Small intestine (tissue), 7 donors: Measurements from ENCODE around the gene MYH11. TPM values are rescaled to one million over a fixed set of nuclear protein-coding genes. Genes with fewer than 3 reads are reported as not detected.

Experiments used
- DNase-seq, 2 donors: peaks; one replicate each; pipeline versions ENCODE4 v3.0.0 to v3.0.0-alpha.2; 2013
- FAIRE-seq: peaks from 2 replicates; lab custom pipeline; 2012; peaks lifted over from hg19 to GRCh38; lab: Jason Lieb, UNC
- H3K27ac ChIP-seq, 3 donors: one replicate each; pipeline ENCODE4 v1.5.1; 2013; ENCODE audit warnings: low read length in 2 of 3, mild to moderate bottlenecking in 2 of 3, control low read depth in 1 of 3, inconsistent platforms in 1 of 3, low read depth in 1 of 3, moderate library complexity in 1 of 3
- H3K27me3 ChIP-seq, 3 donors: one replicate each; pipeline ENCODE4 v1.6.1; 2013; ENCODE audit warnings: low read length in 3 of 3, inconsistent platforms in 1 of 3; ENCODE audit not compliant: control insufficient read depth in 3 of 3, insufficient read depth in 3 of 3
- H3K36me3 ChIP-seq, 3 donors: one replicate each; pipeline ENCODE4 v1.6.1; 2013; ENCODE audit warnings: low read length in 3 of 3, inconsistent platforms in 1 of 3, low read depth in 1 of 3, mild to moderate bottlenecking in 1 of 3, moderate library complexity in 1 of 3; ENCODE audit not compliant: control insufficient read depth in 3 of 3, insufficient read depth in 2 of 3
- H3K4me1 ChIP-seq, 3 donors: one replicate each; pipeline ENCODE4 v1.6.1; 2013; ENCODE audit warnings: low read length in 2 of 3, inconsistent platforms in 1 of 3, low read depth in 1 of 3, mild to moderate bottlenecking in 1 of 3, moderate library complexity in 1 of 3; ENCODE audit not compliant: control insufficient read depth in 3 of 3, insufficient read depth in 2 of 3
- H3K4me3 ChIP-seq, 3 donors: one replicate each; pipeline ENCODE4 v1.5.1; 2013; ENCODE audit warnings: low read length in 3 of 3, control low read depth in 1 of 3, inconsistent platforms in 1 of 3, low read depth in 1 of 3, mild to moderate bottlenecking in 1 of 3, moderate library complexity in 1 of 3
- H3K9me3 ChIP-seq, 2 donors: one replicate each; pipeline ENCODE4 v1.6.1; 2013; ENCODE audit warnings: low read depth in 1 of 2, low read length in 1 of 2; ENCODE audit not compliant: control insufficient read depth in 2 of 2, insufficient read depth in 1 of 2
- WGBS, 3 donors: extraction: QIAGEN DNeasy Blood & Tissue Kit; methylation state at CpG; one replicate each; pipeline ENCODE4 v1.1.7; 2013; 5-methylcytosine and 5-hydroxymethylcytosine counted together
- polyA plus RNA-seq, 4 donors: library from polyadenylated mRNA; stranded (reverse) in 3 of 4; unstranded in 1 of 4; fragments of 200-250 nt in 3 of 4; fragments of 120-200 nt in 1 of 4; gene quantifications; one replicate each; pipeline versions ENCODE4 v1.2.1 to v1.2.3, GENCODE V29; 2013
- donor health status: healthy with polysubstance abuse.
- donor health status: control.
- donor health status: control.
- donor health status: Bipolar disorder and iron deficiency.
- donor health status: healthy.

Gene MYH11
- polyA plus RNA-seq, 4 donors: 3.4 to 89.6 (median 22.3) TPM

DNA sequence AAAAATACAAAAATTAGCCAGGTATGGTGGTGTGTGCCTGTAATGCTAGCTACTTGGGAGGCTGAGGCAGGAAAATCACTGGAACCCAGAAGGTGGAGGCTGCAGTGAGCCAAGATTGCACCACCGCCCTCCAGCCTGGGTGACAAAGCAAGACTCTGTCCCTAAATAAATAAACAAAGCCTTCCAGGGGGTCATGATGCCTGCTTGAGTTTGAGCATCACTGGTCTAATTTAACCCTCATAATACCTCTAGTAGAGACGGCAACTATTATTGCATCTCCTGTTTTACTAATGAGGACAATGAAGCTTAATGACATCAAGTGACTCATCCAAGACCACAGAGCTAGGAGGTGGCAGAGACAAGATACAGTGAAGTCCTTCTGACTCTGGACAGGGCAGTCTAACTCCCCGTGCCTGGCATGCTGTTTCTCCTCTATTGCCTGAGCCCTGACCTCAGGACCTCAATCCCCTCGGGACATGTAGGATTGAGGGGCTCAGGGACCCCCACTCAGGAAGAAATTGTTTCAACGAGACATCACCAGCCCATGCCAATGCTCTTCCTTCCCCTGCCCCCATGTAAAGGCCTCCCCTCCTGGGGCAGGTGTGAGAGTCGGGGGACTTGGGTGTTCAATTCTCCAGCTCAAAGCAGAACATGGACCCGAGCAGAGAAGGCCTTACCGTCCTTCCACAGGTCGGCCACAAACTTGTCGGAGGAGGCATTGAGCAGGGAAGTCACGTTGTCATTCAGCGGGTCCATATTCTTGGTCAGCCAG lies 103.9 kb downstream of the MYH11 start:
- Histone ChIP-seq H3K4me3 (no peak overlapping the region), H3K4me1 (no peaks in the 10 kb centered on the region), H3K9me3 (no peaks in the 10 kb centered on the region), H3K27me3 (no peaks in the 10 kb centered on the region), H3K36me3 (no peaks in the 10 kb centered on the region), H3K27ac (no peak overlapping the region)
- FAIRE-seq (no peak), DNase-seq (no peak)
- WGBS, 3 donors: 79 to 87% (median 83%) methylated on average over 12 of the region's 12 CpGs

DNA sequence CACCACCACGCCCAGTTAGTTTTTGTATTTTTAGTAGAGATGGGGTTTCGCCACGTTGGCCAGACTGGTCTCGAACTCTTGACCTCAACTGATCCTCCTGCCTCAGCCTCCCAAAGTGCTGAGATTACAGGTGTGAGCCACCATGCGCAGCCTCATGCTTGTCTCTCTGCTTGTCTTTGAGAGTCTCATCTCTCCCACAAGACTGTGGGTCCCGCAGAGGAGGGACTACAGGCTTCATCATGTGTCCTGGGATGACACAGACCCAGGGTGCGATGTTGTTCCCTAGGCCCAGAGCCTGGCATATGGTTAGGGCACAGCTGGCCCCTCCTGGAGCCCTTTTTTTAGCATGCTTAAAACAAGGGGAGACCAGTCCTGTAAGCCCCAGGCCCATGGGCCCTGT lies 104.9 kb downstream of the MYH11 start:
- H3K36me3 ChIP-seq: no peaks in the 10 kb centered on the region
- H3K4me3 ChIP-seq: no peak overlapping the region
- WGBS, 3 donors: 88 to 93% (median 90%) methylated on average over 7 of the region's 7 CpGs
- no peak for FAIRE-seq
- no peaks in the 10 kb centered on the region for H3K27me3 ChIP-seq
- DNase-seq: no peak
- H3K4me1 ChIP-seq: no peaks in the 10 kb centered on the region
- no peak overlapping the region for H3K27ac ChIP-seq
- H3K9me3 ChIP-seq: no peaks in the 10 kb centered on the region

DNA sequence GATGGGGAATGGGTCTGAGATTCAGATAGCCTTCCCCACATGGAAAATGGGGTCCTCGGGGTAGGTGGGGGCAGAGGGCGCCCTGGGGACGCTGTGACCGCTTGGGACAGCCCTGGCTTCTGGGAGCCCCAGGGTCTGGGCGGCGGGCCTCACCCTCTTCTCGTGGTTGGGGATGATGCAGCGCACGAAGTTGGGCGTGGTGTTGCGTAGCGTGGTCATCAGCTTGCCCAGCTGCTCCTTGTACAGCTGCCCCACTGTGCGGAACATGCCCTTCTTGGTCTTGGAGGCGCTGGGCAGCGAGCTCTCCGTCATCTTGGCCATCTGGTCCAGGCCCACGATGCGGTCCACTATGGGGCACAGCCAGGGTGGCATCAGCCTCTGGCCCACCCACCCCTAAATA lies 106.8 kb downstream of the MYH11 start:
- no peak overlapping the region for H3K27ac ChIP-seq
- H3K4me3 ChIP-seq: no peak overlapping the region
- H3K27me3 ChIP-seq: no peaks in the 10 kb centered on the region
- peaks cover 0 to 3% (median 0%) of the 10 kb centered on the region in 3 donors for H3K36me3 ChIP-seq
- WGBS, 3 donors: 80 to 87% (median 87%) methylated on average over 16 to 18 of the region's 18 CpGs
- no peaks in the 10 kb centered on the region for H3K4me1 ChIP-seq
- DNase-seq (no peak), FAIRE-seq (no peak)
- H3K9me3 ChIP-seq: no peaks in the 10 kb centered on the region

DNA sequence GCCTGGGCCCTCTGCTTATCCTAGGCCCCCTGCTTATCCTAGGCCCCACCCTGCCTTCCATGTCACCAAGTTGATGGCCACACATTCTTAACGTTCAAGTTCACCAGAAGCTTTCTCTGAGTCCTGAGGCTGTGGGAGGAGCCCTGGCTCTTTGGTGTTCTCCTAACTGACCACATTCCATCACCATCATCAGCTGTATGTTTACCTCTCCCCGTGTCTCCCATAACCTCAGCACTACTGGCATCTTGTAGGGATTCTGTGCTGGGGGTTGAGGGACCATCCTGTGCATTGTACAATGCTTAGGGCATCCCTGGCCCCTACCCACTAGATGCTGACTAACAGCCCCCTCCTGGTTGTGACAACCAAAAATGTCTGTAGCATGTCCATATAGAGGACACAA lies 107.5 kb downstream of the MYH11 start:
- WGBS, 3 donors: 40 to 52% (median 40%) methylated on average over 2 of the region's 2 CpGs
- no peak for FAIRE-seq

DNA sequence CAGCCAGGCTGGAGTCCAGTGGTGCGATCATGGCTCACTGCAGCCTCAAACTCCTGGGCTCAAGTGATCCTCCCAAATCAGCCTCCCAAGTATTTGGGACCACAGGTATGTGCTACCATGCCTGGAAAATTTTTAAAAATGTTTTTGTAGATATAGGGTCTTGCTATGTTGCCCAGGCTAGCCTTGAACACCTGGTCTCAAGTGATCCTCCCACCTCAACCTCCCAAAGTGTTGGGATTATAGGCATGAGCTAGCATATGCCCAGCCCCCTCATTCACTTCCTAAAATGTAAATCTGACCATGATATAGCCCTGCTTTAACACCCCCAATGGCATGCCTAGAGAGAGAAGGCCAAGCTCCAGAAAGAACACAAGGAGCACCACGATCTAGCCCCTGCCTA lies 108.2 kb downstream of the MYH11 start:
- no peak overlapping the region for H3K27ac ChIP-seq
- peaks cover 0 to 5% (median 0%) of the 10 kb centered on the region in 3 donors for H3K36me3 ChIP-seq
- 93 to 100% (median 94%) methylated on average over 2 of the region's 2 CpGs for WGBS, 3 donors

More for the DNA sequence above, 107.5 kb downstream of the MYH11 start:
- no peak for DNase-seq
- H3K4me1 ChIP-seq: no peaks in the 10 kb centered on the region
- H3K36me3 ChIP-seq: peaks cover 0 to 5% (median 0%) of the 10 kb centered on the region in 3 donors
- no peaks in the 10 kb centered on the region for H3K9me3 ChIP-seq
- no peak overlapping the region for H3K27ac ChIP-seq
- H3K27me3 ChIP-seq: no peaks in the 10 kb centered on the region
- no peak overlapping the region for H3K4me3 ChIP-seq

DNA sequence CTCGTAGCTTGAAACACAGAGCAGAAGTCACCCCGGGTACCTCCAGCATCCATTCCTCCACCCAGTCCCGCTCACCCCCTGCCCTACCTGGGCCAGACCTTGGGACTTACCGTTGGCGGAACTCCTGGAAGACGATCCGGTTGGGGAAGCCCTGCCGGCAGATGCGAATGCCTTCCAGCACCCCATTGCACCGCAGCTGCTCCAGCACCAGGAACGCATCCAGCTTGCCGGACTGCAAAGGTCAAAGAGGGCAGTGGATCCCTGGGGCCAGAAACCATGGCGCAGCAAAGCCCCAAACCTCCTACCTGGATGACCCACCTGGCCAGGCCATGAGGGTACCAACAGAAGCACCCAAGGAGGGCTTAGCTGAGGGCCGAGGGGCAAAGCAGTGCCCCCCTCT lies 108.9 kb downstream of the MYH11 start:
- Histone ChIP-seq H3K4me1 (no peaks in the 10 kb centered on the region), H3K27ac (no peak overlapping the region), H3K9me3 (no peaks in the 10 kb centered on the region), H3K27me3 (no peaks in the 10 kb centered on the region), H3K36me3 (peaks cover 0 to 5% (median 0%) of the 10 kb centered on the region in 3 donors), H3K4me3 (no peak overlapping the region)
- no peak for FAIRE-seq
- WGBS, 3 donors: 90 to 98% (median 96%) methylated on average over 14 of the region's 14 CpGs
- DNase-seq: no peak

More for the DNA sequence above, 108.2 kb downstream of the MYH11 start:
- DNase-seq (no peak), FAIRE-seq (no peak)
- Histone ChIP-seq H3K4me1 (no peaks in the 10 kb centered on the region), H3K4me3 (no peak overlapping the region), H3K9me3 (no peaks in the 10 kb centered on the region), H3K27me3 (no peaks in the 10 kb centered on the region)

DNA sequence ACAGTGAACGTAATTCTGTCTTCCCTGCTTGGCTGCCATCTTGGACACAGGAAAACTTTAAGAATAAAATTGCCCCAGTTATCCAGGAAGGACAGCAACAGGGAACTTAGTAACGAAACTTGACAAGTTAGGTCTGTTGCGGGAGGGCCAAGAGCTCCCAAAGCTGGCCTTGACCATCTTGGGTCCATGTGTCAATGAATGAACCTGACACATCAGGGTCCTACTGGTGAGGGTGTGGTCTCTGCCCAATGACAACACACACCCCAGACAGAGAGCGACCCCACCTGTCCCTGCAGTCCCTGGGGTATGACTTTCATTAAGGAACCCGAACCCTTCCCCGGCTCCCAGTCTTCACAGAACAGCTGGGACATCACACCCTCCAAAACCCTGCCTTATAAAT lies 110.5 kb downstream of the MYH11 start:
- WGBS, 3 donors: 93 to 97% (median 96%) methylated on average over 6 of the region's 6 CpGs
- FAIRE-seq (no peak), DNase-seq (no peak)
- peaks cover 0 to 6% (median 0%) of the 10 kb centered on the region in 3 donors for H3K36me3 ChIP-seq
- H3K4me1 ChIP-seq: no peaks in the 10 kb centered on the region
- no peaks in the 10 kb centered on the region for H3K9me3 ChIP-seq
- no peak overlapping the region for H3K27ac ChIP-seq
- H3K4me3 ChIP-seq: no peak overlapping the region
- no peaks in the 10 kb centered on the region for H3K27me3 ChIP-seq

DNA sequence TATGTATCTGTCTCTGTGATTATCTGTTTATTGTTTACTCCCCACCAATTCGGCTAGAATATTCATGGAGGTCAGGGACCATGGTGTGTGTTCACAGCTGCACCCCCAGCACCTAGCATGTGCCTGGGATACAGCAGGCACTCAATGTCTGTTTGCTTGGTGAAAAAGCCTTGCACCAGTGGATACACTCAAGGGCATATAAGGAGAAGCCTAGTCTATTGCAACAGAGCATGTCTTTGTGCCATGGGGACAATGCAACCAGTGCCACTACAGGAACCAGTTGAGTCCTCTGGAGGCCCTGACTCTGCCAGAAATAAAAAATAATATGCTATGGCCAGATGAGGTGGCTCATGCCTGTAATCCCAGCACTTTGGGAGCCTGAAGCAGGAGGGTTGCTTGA lies 113.2 kb downstream of the MYH11 start:
- Histone ChIP-seq H3K4me3 (no peak overlapping the region), H3K36me3 (peaks cover 0 to 12% (median 0%) of the 10 kb centered on the region in 3 donors), H3K27ac (no peak overlapping the region), H3K27me3 (no peaks in the 10 kb centered on the region), H3K4me1 (no peaks in the 10 kb centered on the region), H3K9me3 (peaks cover 0 to 4% of the 10 kb centered on the region in 2 donors)
- 54 to 80% (median 72%) methylated on average over 1 of the region's 1 CpG for WGBS, 3 donors
- DNase-seq (no peak), FAIRE-seq (no peak)
